ENCODE data around the gene APP.
"Not testable (repeated sequence)": the region's sequence is repeated elsewhere in the genome, so short reads cannot be mapped to it uniquely, and the experiment has no call there.

The APP gene

GRCh38 chr21:26136671-26137070 lies 33.9 kb downstream of the APP start:
- TF ChIP-seq POLR2A (IDR thresholded peaks at IDR 0.05; ENCODE audit: low read depth, low read length) (no peak), POLR2AphosphoS5 (IDR thresholded peaks at IDR 0.05; ENCODE audit: low read depth, low read length) (no peak), POU2F2 (IDR thresholded peaks at IDR 0.05; ENCODE audit: low read depth, low read length) (no peak), SPI1 (IDR thresholded peaks at IDR 0.05; ENCODE audit: low read depth, low read length) (no peak), PAX5 (IDR thresholded peaks at IDR 0.05; ENCODE audit: insufficient read depth, low read length, severe bottlenecking) (no peak), TAF1 (IDR thresholded peaks at IDR 0.05; ENCODE audit: low read depth, low read length) (no peak)
- no peak for FAIRE-seq

GRCh38 chr21:26135520-26135919 lies 35.0 kb downstream of the APP start:
- DNase-seq (ENCODE audit: insufficient read length, low spot score) (no peak), FAIRE-seq (no peak)
- TF ChIP-seq PAX5 (IDR thresholded peaks at IDR 0.05; ENCODE audit: insufficient read depth, low read length, severe bottlenecking), result no peak
- TF ChIP-seq POU2F2 (IDR thresholded peaks at IDR 0.05; ENCODE audit: low read depth, low read length), result no peak
- TF ChIP-seq POLR2AphosphoS5 (IDR thresholded peaks at IDR 0.05; ENCODE audit: low read depth, low read length), result no peak
- no peak for TF ChIP-seq SPI1 (IDR thresholded peaks at IDR 0.05; ENCODE audit: low read depth, low read length)
- TF ChIP-seq POLR2A (IDR thresholded peaks at IDR 0.05; ENCODE audit: low read depth, low read length), result no peak
- no peak for TF ChIP-seq TAF1 (IDR thresholded peaks at IDR 0.05; ENCODE audit: low read depth, low read length)

More at GRCh38 chr21:26136671-26137070, 33.9 kb downstream of the APP start:
- DNase-seq (ENCODE audit: insufficient read length, low spot score), result no peak

DNA sequence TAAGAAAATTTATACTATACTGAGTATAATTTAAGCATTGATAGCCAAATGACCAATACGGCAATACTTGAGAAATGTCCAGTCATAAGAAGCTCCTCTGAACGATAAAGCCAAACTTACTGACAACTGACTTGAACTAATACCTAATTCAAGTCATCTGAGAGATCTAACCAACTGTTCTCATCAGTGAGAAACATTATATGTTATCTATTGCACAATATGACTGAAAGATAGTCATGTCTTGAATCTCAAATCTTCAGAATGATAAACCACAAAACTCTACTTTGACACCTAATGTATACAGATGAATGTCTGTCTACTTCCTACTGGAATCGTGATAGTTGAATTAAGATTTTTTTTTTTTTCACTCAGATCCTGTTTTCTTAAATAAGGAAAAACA lies 39.0 kb downstream of the APP start:
- no peak for TF ChIP-seq SPI1 (IDR thresholded peaks at IDR 0.05; ENCODE audit: low read depth, low read length)
- TF ChIP-seq PAX5 (IDR thresholded peaks at IDR 0.05; ENCODE audit: insufficient read depth, low read length, severe bottlenecking), result no peak
- no peak for TF ChIP-seq POLR2AphosphoS5 (IDR thresholded peaks at IDR 0.05; ENCODE audit: low read depth, low read length)
- TF ChIP-seq POU2F2 (IDR thresholded peaks at IDR 0.05; ENCODE audit: low read depth, low read length), result no peak
- no peak for TF ChIP-seq TAF1 (IDR thresholded peaks at IDR 0.05; ENCODE audit: low read depth, low read length)
- FAIRE-seq (no peak), DNase-seq (ENCODE audit: insufficient read length, low spot score) (no peak)

- DNase-seq (ENCODE audit: insufficient read length, low spot score); FAIRE-seq: not testable (repeated sequence)
These were observed 39.5 kb downstream of the APP start for GRCh38 chr21:26131053-26131452.

GRCh38 chr21:26130249-26130881 lies 40.2 kb downstream of the APP start:
- no peak for DNase-seq (ENCODE audit: insufficient read length, low spot score)

GRCh38 chr21:26127918-26128317 lies 42.7 kb downstream of the APP start:
- TF ChIP-seq POLR2AphosphoS5 (IDR thresholded peaks at IDR 0.05; ENCODE audit: low read depth, low read length) (no peak), POU2F2 (IDR thresholded peaks at IDR 0.05; ENCODE audit: low read depth, low read length) (no peak), TAF1 (IDR thresholded peaks at IDR 0.05; ENCODE audit: low read depth, low read length) (no peak), POLR2A (IDR thresholded peaks at IDR 0.05; ENCODE audit: low read depth, low read length) (no peak)
- DNase-seq (ENCODE audit: insufficient read length, low spot score) (no peak), FAIRE-seq (no peak)

More at GRCh38 chr21:26130249-26130881, 40.2 kb downstream of the APP start:
- TF ChIP-seq POLR2AphosphoS5 (IDR thresholded peaks at IDR 0.05; ENCODE audit: low read depth, low read length), result no peak
- no peak for TF ChIP-seq TAF1 (IDR thresholded peaks at IDR 0.05; ENCODE audit: low read depth, low read length)
- no peak for TF ChIP-seq POLR2A (IDR thresholded peaks at IDR 0.05; ENCODE audit: low read depth, low read length)
- no peak for TF ChIP-seq SPI1 (IDR thresholded peaks at IDR 0.05; ENCODE audit: low read depth, low read length)
- no peak for TF ChIP-seq POU2F2 (IDR thresholded peaks at IDR 0.05; ENCODE audit: low read depth, low read length)
- no peak for TF ChIP-seq PAX5 (IDR thresholded peaks at IDR 0.05; ENCODE audit: insufficient read depth, low read length, severe bottlenecking)
- no peak for FAIRE-seq

GRCh38 chr21:26127073-26127814 lies 43.3 kb downstream of the APP start:
- TF ChIP-seq TAF1 (IDR thresholded peaks at IDR 0.05; ENCODE audit: low read depth, low read length) (no peak), POLR2A (IDR thresholded peaks at IDR 0.05; ENCODE audit: low read depth, low read length) (no peak), POU2F2 (IDR thresholded peaks at IDR 0.05; ENCODE audit: low read depth, low read length) (no peak), SPI1 (IDR thresholded peaks at IDR 0.05; ENCODE audit: low read depth, low read length) (no peak), POLR2AphosphoS5 (IDR thresholded peaks at IDR 0.05; ENCODE audit: low read depth, low read length) (no peak), PAX5 (IDR thresholded peaks at IDR 0.05; ENCODE audit: insufficient read depth, low read length, severe bottlenecking) (no peak)
- FAIRE-seq, result no peak

DNA sequence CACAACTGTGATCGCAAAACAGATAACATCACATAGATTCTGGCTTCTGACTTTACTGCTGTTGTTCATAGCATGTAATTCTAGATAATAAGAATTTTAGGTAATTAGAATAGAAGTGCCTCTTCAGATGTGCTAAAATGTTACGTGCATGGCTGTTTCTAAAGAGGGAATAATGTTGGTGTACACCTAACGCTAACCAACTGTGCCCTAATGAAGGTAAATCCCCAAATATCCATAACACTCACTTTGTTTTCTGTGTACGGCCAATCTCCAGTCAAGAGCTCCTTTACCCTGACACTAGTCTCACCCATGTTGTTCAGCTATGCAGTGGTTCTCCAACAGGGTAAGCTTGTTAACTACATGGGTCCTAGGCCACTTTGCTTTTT lies 44.4 kb downstream of the APP start:
- FAIRE-seq (no peak), DNase-seq (ENCODE audit: insufficient read length, low spot score) (no peak)
- TF ChIP-seq POU2F2 (IDR thresholded peaks at IDR 0.05; ENCODE audit: low read depth, low read length) (no peak), PAX5 (IDR thresholded peaks at IDR 0.05; ENCODE audit: insufficient read depth, low read length, severe bottlenecking) (no peak)

More at GRCh38 chr21:26127073-26127814, 43.3 kb downstream of the APP start:
- no peak for DNase-seq (ENCODE audit: insufficient read length, low spot score)

GRCh38 chr21:26125433-26126167 lies 45.0 kb downstream of the APP start:
- TF ChIP-seq SPI1 (IDR thresholded peaks at IDR 0.05; ENCODE audit: low read depth, low read length), result no peak
- DNase-seq (ENCODE audit: insufficient read length, low spot score) (no peak), FAIRE-seq (no peak)

GRCh38 chr21:26124896-26125295 lies 45.7 kb downstream of the APP start:
- no peak for TF ChIP-seq SPI1 (IDR thresholded peaks at IDR 0.05; ENCODE audit: low read depth, low read length)
- no peak for TF ChIP-seq TAF1 (IDR thresholded peaks at IDR 0.05; ENCODE audit: low read depth, low read length)
- no peak for TF ChIP-seq POU2F2 (IDR thresholded peaks at IDR 0.05; ENCODE audit: low read depth, low read length)
- TF ChIP-seq PAX5 (IDR thresholded peaks at IDR 0.05; ENCODE audit: insufficient read depth, low read length, severe bottlenecking), result no peak
- no peak for TF ChIP-seq POLR2A (IDR thresholded peaks at IDR 0.05; ENCODE audit: low read depth, low read length)
- TF ChIP-seq POLR2AphosphoS5 (IDR thresholded peaks at IDR 0.05; ENCODE audit: low read depth, low read length), result no peak
- no peak for DNase-seq (ENCODE audit: insufficient read length, low spot score)
- FAIRE-seq, result no peak

Measured in GM12891 (cell line).